HCT116 (cell line): ENCODE results near the gene TIAM2. TPM values are rescaled to one million over a fixed set of nuclear protein-coding genes. Genes with fewer than 3 reads are reported as not detected.
A peak's percentile ranks its signal among the peaks of the same experiment; 100 is the strongest.

Experiments used
- ATAC-seq: fragments of 200-7000 bp; cut with Tn5 transposase; 2 replicates; pipeline ENCODE4 v1.9.1; 2020; ENCODE audit warnings: mild to moderate bottlenecking, moderate library complexity
- BruUV-seq: library from RNA; stranded (reverse); fragments of 400-500 nt; replicated peaks from 2 replicates; lab custom pipeline; 2021; lab: Mats Ljungman, UMichigan
- CTCF ChIA-PET: fragments of 300-600 bp; sonication (Branson Sonifier 250); formaldehyde crosslinking; loops from one replicate; lab custom pipeline; 2021; ENCODE audit warnings: antibody characterized with exemption; lab: Charles Lee
- POLR2A ChIA-PET: fragments of 300-600, 350-600 bp; sonication (Branson Sonifier 250); formaldehyde crosslinking; loops from one replicate; lab custom pipeline; 2021; ENCODE audit warnings: antibody characterized with exemption; lab: Charles Lee
- RAD21 ChIA-PET, 2 experiments: fragments of 300-600 bp; sonication (Branson Sonifier 250); formaldehyde crosslinking; loops; one replicate each; lab custom pipeline; 2023; ENCODE audit warnings: low total read pairs in 2 of 2; ENCODE audit not compliant: uncharacterized antibody in 2 of 2, unreplicated experiment in 2 of 2, low non-redundant PET in 1 of 2; lab: Charles Lee
- DNase-seq: peaks from one replicate; pipeline ENCODE4 v3.0.0-alpha.2; 2010; ENCODE audit warnings: low read depth, low spot score
- H2AFZ ChIP-seq: fragments of 200-600 bp; shearing (Covaris generic), sonication (generic); 2 replicates; pipeline ENCODE4 v1.6.1; 2017; ENCODE audit warnings: low read depth, mixed run types, mixed read lengths, antibody characterized with exemption, low read length; ENCODE audit not compliant: poor library complexity, severe bottlenecking
- H3K27ac ChIP-seq: 2 replicates; pipeline ENCODE4 v1.5.1; 2012; ENCODE audit warnings: low read depth, low read length
- H3K27me3 ChIP-seq: fragments of 200-600 bp; sonication (generic); 2 replicates; pipeline ENCODE4 v1.6.1; 2016; ENCODE audit warnings: mixed run types, low read length, mixed read lengths; ENCODE audit not compliant: insufficient read depth
- H3K36me3 ChIP-seq, 2 experiments: fragments of 200-500 bp in 1 of 2; fragments of 200-600 bp in 1 of 2; sonication (Bioruptor generic) in 1 of 2; sonication (generic) in 1 of 2; 2 replicates each; pipeline versions ENCODE4 v1.5.1 to v1.6.1; 2014 to 2016; ENCODE audit warnings: low read length in 2 of 2, inconsistent platforms in 1 of 2, mixed read lengths in 1 of 2, mixed run types in 1 of 2; ENCODE audit not compliant: insufficient read depth in 2 of 2, control insufficient read depth in 1 of 2
- H3K4me1 ChIP-seq, 2 experiments: fragments of 200-600 bp in 1 of 2; sonication (generic) in 1 of 2; 2 replicates each; pipeline versions ENCODE4 v1.5.1 to v1.6.1; 2012 to 2017; ENCODE audit warnings: low read length in 2 of 2, inconsistent platforms in 1 of 2, mild to moderate bottlenecking in 1 of 2, mixed read lengths in 1 of 2, mixed run types in 1 of 2, moderate library complexity in 1 of 2; ENCODE audit not compliant: insufficient read depth in 2 of 2, control insufficient read depth in 1 of 2
- H3K4me2 ChIP-seq: fragments of 200-600 bp; sonication (generic); 2 replicates; pipeline ENCODE4 v1.6.1; 2017; ENCODE audit warnings: mixed run types, low read length, mixed read lengths
- H3K4me3 ChIP-seq, 2 experiments: fragments of 200-600 bp in 1 of 2; sonication (generic) in 1 of 2; replicated peaks in 1 of 2; 2 replicates each; pipeline ENCODE4 v1.5.1; 2011 to 2016; ENCODE audit warnings: low read length in 2 of 2, control low read depth in 1 of 2, low read depth in 1 of 2, mild to moderate bottlenecking in 1 of 2, mixed read lengths in 1 of 2, mixed run types in 1 of 2
- H3K79me2 ChIP-seq: fragments of 200-600 bp; sonication (generic); 2 replicates; pipeline ENCODE4 v1.6.1; 2017; ENCODE audit warnings: mild to moderate bottlenecking, mixed run types, low read length, moderate library complexity, mixed read lengths; ENCODE audit not compliant: insufficient read depth
- H3K9ac ChIP-seq: fragments of 200-600 bp; sonication (generic); 2 replicates; pipeline ENCODE4 v1.6.1; 2016; ENCODE audit warnings: low read length, mixed read lengths
- H3K9me2 ChIP-seq: fragments of 200-600 bp; sonication (generic), shearing (Covaris generic); 2 replicates; pipeline ENCODE4 v1.6.1; 2017; ENCODE audit warnings: mixed run types, mild to moderate bottlenecking, moderate library complexity; ENCODE audit not compliant: insufficient read depth
- H3K9me3 ChIP-seq, 2 experiments: fragments of 200-500 bp in 1 of 2; fragments of 200-600 bp in 1 of 2; sonication (Bioruptor generic) in 1 of 2; sonication (generic) in 1 of 2; 2 replicates each; pipeline ENCODE4 v1.6.1; 2014 to 2017; ENCODE audit warnings: low read length in 2 of 2, mixed read lengths in 2 of 2, inconsistent platforms in 1 of 2, low read depth in 1 of 2, mild to moderate bottlenecking in 1 of 2, mixed run types in 1 of 2, moderate library complexity in 1 of 2; ENCODE audit not compliant: control insufficient read depth in 1 of 2, insufficient read depth in 1 of 2
- H4K20me1 ChIP-seq: fragments of 200-600 bp; sonication (generic), shearing (Covaris generic); 2 replicates; pipeline ENCODE4 v1.6.1; 2017; ENCODE audit warnings: mixed run types, mild to moderate bottlenecking, moderate library complexity; ENCODE audit not compliant: insufficient read depth
- ATF3 ChIP-seq: IDR thresholded peaks from 2 replicates; pipeline ENCODE4 v1.6.1; 2012
- CBX3 ChIP-seq: IDR thresholded peaks from 2 replicates; pipeline ENCODE4 v1.6.1; 2012; ENCODE audit warnings: low read depth
- CTCF ChIP-seq, 3 experiments: fragments of 200-600 bp in 1 of 3; sonication (generic) in 1 of 3; IDR thresholded peaks in 2 of 3; conservative IDR thresholded peaks in 1 of 3; 2 replicates each; pipeline ENCODE4 v1.5.1; 2012 to 2017; ENCODE audit warnings: low read depth in 2 of 3, low read length in 2 of 3, antibody characterized with exemption in 1 of 3, borderline replicate concordance in 1 of 3, control low read depth in 1 of 3, mild to moderate bottlenecking in 1 of 3, mixed read lengths in 1 of 3, mixed run types in 1 of 3, moderate library complexity in 1 of 3; ENCODE audit not compliant: insufficient read depth in 1 of 3
- EGR1 ChIP-seq: IDR thresholded peaks from 2 replicates; pipeline ENCODE4 v1.6.1; 2012; ENCODE audit warnings: low read depth
- ELF1 ChIP-seq: IDR thresholded peaks from 2 replicates; pipeline ENCODE4 v1.6.1; 2012; ENCODE audit warnings: low read depth, borderline replicate concordance
- EZH2 ChIP-seq: fragments of 200-600 bp; sonication (generic); IDR thresholded peaks from 2 replicates; pipeline ENCODE4 v1.6.1; 2017; ENCODE audit warnings: antibody characterized with exemption, mixed run types
- JUND ChIP-seq: IDR thresholded peaks from 2 replicates; pipeline ENCODE4 v1.6.1; 2012
- MAX ChIP-seq: IDR thresholded peaks from 2 replicates; pipeline ENCODE4 v1.6.1; 2012
- POLR2A ChIP-seq: IDR thresholded peaks from 2 replicates; pipeline ENCODE4 v1.7.0; 2011; ENCODE audit warnings: borderline replicate concordance; ENCODE audit not compliant: insufficient read depth, insufficient read length; ENCODE audit errors: extremely low read depth
- POLR2AphosphoS5 ChIP-seq: IDR thresholded peaks from 2 replicates; pipeline ENCODE4 v1.6.1; 2011; ENCODE audit warnings: mild to moderate bottlenecking, low read depth, low read length, moderate library complexity
- RAD21 ChIP-seq: IDR thresholded peaks from 2 replicates; pipeline ENCODE4 v1.6.1; 2012; ENCODE audit warnings: low read depth, mild to moderate bottlenecking
- REST ChIP-seq: IDR thresholded peaks from 2 replicates; pipeline ENCODE4 v1.6.1; 2012; ENCODE audit warnings: low read depth
- SIN3A ChIP-seq: IDR thresholded peaks from 2 replicates; pipeline ENCODE4 v1.6.1; 2012; ENCODE audit warnings: low read depth
- SRF ChIP-seq: IDR thresholded peaks from 2 replicates; pipeline ENCODE4 v1.6.1; 2012; ENCODE audit warnings: low read depth
- TCF7L2 ChIP-seq: IDR thresholded peaks from 2 replicates; pipeline ENCODE4 v1.7.0; 2011; ENCODE audit warnings: borderline replicate concordance, inconsistent platforms; ENCODE audit not compliant: insufficient read depth, insufficient read length; ENCODE audit errors: extremely low read depth
- YY1 ChIP-seq: IDR thresholded peaks from 2 replicates; pipeline ENCODE4 v1.6.1; 2011; ENCODE audit warnings: low read length, low read depth, moderate library complexity, mild to moderate bottlenecking; ENCODE audit not compliant: insufficient replicate concordance; ENCODE audit errors: extremely low read depth
- ZBTB33 ChIP-seq: IDR thresholded peaks from 2 replicates; pipeline ENCODE4 v1.6.1; 2011; ENCODE audit warnings: mild to moderate bottlenecking, low read length, moderate library complexity; ENCODE audit not compliant: insufficient replicate concordance; ENCODE audit errors: extremely low read depth
- ZFX ChIP-seq: fragments of 450-650 bp; IDR thresholded peaks from 2 replicates; pipeline ENCODE4 v1.6.1; 2017
- ZNF274 ChIP-seq: fragments of 200-500 bp; sonication (Bioruptor generic); IDR thresholded peaks from 2 replicates; pipeline ENCODE4 v1.6.1; 2014; ENCODE audit warnings: mild to moderate bottlenecking, low read depth, low read length, inconsistent platforms
- intact Hi-C: fragments of 100-400 bp; cut with micrococcal nuclease; formaldehyde crosslinking; loops from 2 replicates; pipeline ENCODE4 v1.10.0; 2022
- total RNA-seq: library from RNA; stranded (reverse); gene quantifications from one replicate; pipeline ENCODE4 v1.2.1, GENCODE V29; 2021; ENCODE audit not compliant: unreplicated experiment

The TIAM2 gene
- total RNA-seq, 1 experiment from 2014 or later = 9.4 TPM

GRCh38 chr6:155154158-155154830 is 159.2 kb downstream of the TIAM2 start:
- POLR2A ChIA-PET = no interaction called here
- no peaks in the 10 kb centered on the region for H3K9me2 ChIP-seq
- H3K9me3 ChIP-seq = no peaks in the 10 kb centered on the region
- no peaks in the 10 kb centered on the region for H3K79me2 ChIP-seq
- H3K27me3 ChIP-seq = no peaks in the 10 kb centered on the region
- H3K4me1 ChIP-seq = peaks cover 45 to 66% of the 10 kb centered on the region in 2 experiments
- H3K4me3 ChIP-seq = peak overlapping the region in 1 of 2 experiments; percentile 1; a peak in 1 of 4 replicates
- RAD21 ChIA-PET = interaction anchor here in 1 of 2 experiments (0.6 kb wide), 1 partner anchor 10 kb away, joined by 4 read pairs; no protein-coding TSS in a partner anchor
- no peaks in the 10 kb centered on the region for H3K36me3 ChIP-seq
- no TSS peak for BruUV-seq
- H3K9ac ChIP-seq = no peak overlapping the region
- CTCF ChIA-PET = no interaction called here
- DNase-seq = no peak
- H4K20me1 ChIP-seq = no peaks in the 10 kb centered on the region
- peak overlapping the region; percentile 61 for H3K4me2 ChIP-seq
- peak overlapping the region; percentile 12; the same call in 1 of the 2 replicates for H3K27ac ChIP-seq
- peak overlapping the region; percentile 10 for H2AFZ ChIP-seq
- ATAC-seq = peak; percentile 54; the same call in 1 of the 2 replicates
- intact Hi-C loops = no loop called here
- TF ChIP-seq CTCF (IDR thresholded peaks at IDR 0.05 in 2 of 3, conservative IDR thresholded peaks at IDR 0.05 in 1 of 3; ENCODE audit: borderline replicate concordance in 1 of 3, insufficient read depth in 1 of 3, low read depth in 2 of 3, low read length in 2 of 3) (no peak), EGR1 (peak; percentile 90), CBX3 (no peak), ZBTB33 (no peak), ELF1 (no peak), POLR2AphosphoS5 (no peak), REST (no peak), ZNF274 (no peak), RAD21 (no peak), ZFX (no peak), JUND (peak; percentile 36), SRF (no peak), POLR2A (no peak), EZH2 (no peak), YY1 (no peak), SIN3A (no peak), TCF7L2 (peak; percentile 26), ATF3 (0 out of 2 replicates have a peak, but pooled peaks have one; percentile 40), MAX (peak; percentile 42; the same call in 1 of the 2 replicates)
